NT2/D1 (cell line): ENCODE data around the gene PGBD1.

Experiments used
- YY1 ChIP-seq: IDR thresholded peaks from 2 replicates; pipeline ENCODE4 v1.6.1; 2011; ENCODE audit not compliant: insufficient read length, insufficient read depth
- ZNF274 ChIP-seq: IDR thresholded peaks from 2 replicates; pipeline ENCODE4 v1.6.1; 2011; ENCODE audit warnings: mild to moderate bottlenecking, low read depth, low read length

- TF ChIP-seq YY1 (no peak), ZNF274 (no peak)
These were observed 45.1 kb downstream of the PGBD1 start for GRCh38 chr6:28326371-28326948.
